ENCODE data around the gene DLGAP4.
"Not testable (repeated sequence)": the region's sequence is repeated elsewhere in the genome, so short reads cannot be mapped to it uniquely, and the experiment has no call there.

Gene DLGAP4

GRCh38 chr20:36370991-36371790 is 65.1 kb downstream of the DLGAP4 start:
- Histone ChIP-seq H3K27me3 (ENCODE audit: insufficient read depth, insufficient read length) (no peaks in the 10 kb centered on the region), H3K4me3 (ENCODE audit: insufficient read length, low read depth) (no peak overlapping the region), H3K4me1 (ENCODE audit: insufficient read depth, insufficient read length) (peaks cover 5% of the 10 kb centered on the region), H3K36me3 (ENCODE audit: insufficient read depth, insufficient read length, low read length) (no peaks in the 10 kb centered on the region), H3K9me3 (ENCODE audit: insufficient read depth, low read length) (no peaks in the 10 kb centered on the region), H3K9ac (ENCODE audit: insufficient read length, low read depth) (no peak overlapping the region)
- TF ChIP-seq ZNF274 (IDR thresholded peaks at IDR 0.05; ENCODE audit: low read depth, low read length) (no peak), SUZ12 (IDR thresholded peaks at IDR 0.05; ENCODE audit: extremely low read depth, insufficient read depth, insufficient read length) (no peak), YY1 (IDR thresholded peaks at IDR 0.05; ENCODE audit: insufficient read depth, insufficient read length) (no peak)
- DNase-seq (ENCODE audit: low read depth, low spot score) = no peak

DNA sequence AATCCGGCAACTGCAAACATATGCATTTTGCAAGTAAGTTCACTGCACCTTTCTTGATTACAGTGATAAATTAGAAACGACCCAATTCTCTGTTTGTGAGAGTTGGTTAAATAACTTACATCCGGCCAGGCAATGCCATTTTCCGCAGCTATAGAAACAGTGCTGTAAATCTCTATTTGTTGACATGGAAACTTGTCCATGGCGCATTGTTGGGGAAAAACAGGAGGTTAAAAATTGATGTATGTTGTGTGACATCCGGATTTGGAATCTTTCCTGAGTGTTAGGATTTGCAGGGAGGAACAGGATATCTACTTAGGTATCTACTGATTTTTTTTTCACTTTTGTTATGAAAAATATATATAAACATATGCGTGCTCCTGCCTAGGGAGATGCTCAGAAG is 66.5 kb downstream of the DLGAP4 start:
- no peaks in the 10 kb centered on the region for H3K9me3 ChIP-seq (ENCODE audit: insufficient read depth, low read length)
- no peak overlapping the region for H3K4me3 ChIP-seq (ENCODE audit: insufficient read length, low read depth)
- TF ChIP-seq SUZ12 (IDR thresholded peaks at IDR 0.05; ENCODE audit: extremely low read depth, insufficient read depth, insufficient read length) (no peak), ZNF274 (IDR thresholded peaks at IDR 0.05; ENCODE audit: low read depth, low read length) (no peak), YY1 (IDR thresholded peaks at IDR 0.05; ENCODE audit: insufficient read depth, insufficient read length) (no peak)
- no peak for DNase-seq (ENCODE audit: low read depth, low spot score)
- H3K27me3 ChIP-seq (ENCODE audit: insufficient read depth, insufficient read length) = no peaks in the 10 kb centered on the region
- H3K4me1 ChIP-seq (ENCODE audit: insufficient read depth, insufficient read length) = peaks cover 5% of the 10 kb centered on the region
- no peaks in the 10 kb centered on the region for H3K36me3 ChIP-seq (ENCODE audit: insufficient read depth, insufficient read length, low read length)
- H3K9ac ChIP-seq (ENCODE audit: insufficient read length, low read depth) = no peak overlapping the region

DNA sequence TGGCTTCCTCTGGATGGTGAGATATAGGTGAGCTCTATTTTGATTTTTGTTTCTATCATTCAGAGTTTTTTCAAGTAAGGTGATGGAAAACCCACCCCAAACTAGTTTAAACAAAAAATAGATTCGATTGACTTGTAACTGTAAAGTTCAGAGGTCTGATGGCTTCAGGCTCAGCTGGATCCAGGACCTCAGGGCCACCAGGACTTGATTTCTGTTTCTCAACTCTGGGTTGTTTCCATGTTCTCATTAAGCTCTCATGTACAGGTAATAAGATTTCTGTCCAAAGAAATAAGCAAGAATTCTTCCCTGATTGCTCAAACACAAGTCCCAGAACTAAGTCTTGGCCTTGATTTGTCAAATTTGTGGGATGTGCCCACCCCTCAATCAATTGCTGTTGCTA is 67.0 kb downstream of the DLGAP4 start:
- H3K27me3 ChIP-seq (ENCODE audit: insufficient read depth, insufficient read length) = no peaks in the 10 kb centered on the region

DNA sequence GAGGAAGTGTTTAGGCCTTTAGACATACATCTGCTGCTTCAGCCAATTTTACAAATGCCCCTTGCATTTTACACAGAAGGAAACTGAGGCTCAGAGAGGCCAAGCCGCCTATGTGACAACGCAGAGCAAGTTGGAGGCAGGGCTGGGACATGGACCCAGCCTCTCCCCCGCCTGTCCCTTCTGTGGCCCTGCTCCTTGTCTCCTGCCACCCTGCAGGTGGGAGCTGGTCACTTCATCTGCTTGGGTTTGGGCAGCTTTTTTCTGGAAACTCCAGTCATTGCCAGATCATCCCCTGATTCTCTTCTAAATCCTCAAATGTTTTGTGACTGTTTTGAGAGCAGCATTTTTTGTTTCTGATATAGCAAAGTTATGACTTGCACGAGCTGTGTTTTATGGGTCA is 68.9 kb downstream of the DLGAP4 start:
- no peak for DNase-seq (ENCODE audit: low read depth, low spot score)
- H3K36me3 ChIP-seq (ENCODE audit: insufficient read depth, insufficient read length, low read length) = no peaks in the 10 kb centered on the region
- H3K9me3 ChIP-seq (ENCODE audit: insufficient read depth, low read length) = no peaks in the 10 kb centered on the region
- TF ChIP-seq ZNF274 (IDR thresholded peaks at IDR 0.05; ENCODE audit: low read depth, low read length) (no peak), YY1 (IDR thresholded peaks at IDR 0.05; ENCODE audit: insufficient read depth, insufficient read length) (no peak), SUZ12 (IDR thresholded peaks at IDR 0.05; ENCODE audit: extremely low read depth, insufficient read depth, insufficient read length) (no peak)
- no peaks in the 10 kb centered on the region for H3K27me3 ChIP-seq (ENCODE audit: insufficient read depth, insufficient read length)
- no peaks in the 10 kb centered on the region for H3K4me1 ChIP-seq (ENCODE audit: insufficient read depth, insufficient read length)
- no peak overlapping the region for H3K4me3 ChIP-seq (ENCODE audit: insufficient read length, low read depth)
- H3K9ac ChIP-seq (ENCODE audit: insufficient read length, low read depth) = no peak overlapping the region

More for the DNA sequence above, 67.0 kb downstream of the DLGAP4 start:
- no peak for DNase-seq (ENCODE audit: low read depth, low spot score)
- Histone ChIP-seq H3K36me3 (ENCODE audit: insufficient read depth, insufficient read length, low read length) (no peaks in the 10 kb centered on the region), H3K4me3 (ENCODE audit: insufficient read length, low read depth) (no peak overlapping the region), H3K9ac (ENCODE audit: insufficient read length, low read depth) (no peak overlapping the region), H3K4me1 (ENCODE audit: insufficient read depth, insufficient read length) (peaks cover 5% of the 10 kb centered on the region), H3K9me3 (ENCODE audit: insufficient read depth, low read length) (no peaks in the 10 kb centered on the region)
- no peak for TF ChIP-seq YY1 (IDR thresholded peaks at IDR 0.05; ENCODE audit: insufficient read depth, insufficient read length)
- no peak for TF ChIP-seq SUZ12 (IDR thresholded peaks at IDR 0.05; ENCODE audit: extremely low read depth, insufficient read depth, insufficient read length)
- TF ChIP-seq ZNF274 (IDR thresholded peaks at IDR 0.05; ENCODE audit: low read depth, low read length) = no peak

DNA sequence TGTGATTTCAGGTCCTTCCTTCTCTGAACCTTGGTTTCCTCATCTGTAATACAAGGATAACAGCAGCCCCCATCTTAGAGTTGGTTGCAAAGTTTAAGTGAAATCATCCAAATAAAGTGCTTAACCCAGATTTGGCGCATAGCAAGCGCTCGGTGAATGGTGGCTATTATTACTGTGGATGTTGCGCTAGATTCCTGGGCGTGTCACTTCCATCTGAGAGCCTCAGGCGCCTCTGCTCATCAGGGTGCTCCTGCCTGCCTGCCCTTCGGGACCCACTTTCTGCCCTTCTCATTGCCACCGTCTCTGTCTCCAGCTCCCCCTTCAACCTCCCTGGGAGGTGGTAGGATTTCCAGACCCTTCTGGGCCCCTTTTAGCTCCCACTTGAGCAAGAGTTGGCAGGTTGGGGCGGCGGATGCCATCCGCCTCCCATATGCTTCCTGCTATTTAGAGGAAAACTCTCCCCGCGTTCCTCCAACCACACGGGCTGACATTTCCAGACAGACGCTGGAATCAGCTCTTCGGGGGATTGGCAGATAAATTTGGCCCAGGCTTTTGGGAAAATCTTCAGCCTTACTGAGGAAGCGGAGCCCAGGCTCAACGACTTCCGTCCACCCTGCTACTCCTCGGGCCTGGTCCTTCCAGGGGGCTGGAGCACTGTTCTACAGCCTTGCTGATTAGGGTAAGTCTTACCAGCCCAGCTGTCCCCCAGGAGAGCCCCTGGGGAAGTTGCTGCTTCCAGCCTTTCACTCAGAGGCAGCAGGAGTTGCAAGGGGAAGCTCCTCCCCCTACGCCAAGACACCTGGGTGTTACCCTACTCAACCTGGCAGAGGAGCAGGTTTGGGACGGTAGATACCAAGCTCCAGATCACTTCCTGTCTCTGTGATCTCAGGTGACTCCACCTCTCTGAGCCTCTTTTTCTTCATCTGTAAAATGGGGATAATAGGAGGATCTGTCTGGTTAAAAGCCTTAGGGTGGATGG is 71.5 kb downstream of the DLGAP4 start:
- Histone ChIP-seq H3K4me1 (ENCODE audit: insufficient read depth, insufficient read length) (no peaks in the 10 kb centered on the region), H3K9me3 (ENCODE audit: insufficient read depth, low read length) (peaks cover 5% of the 10 kb centered on the region; the same call in 1 of the 2 replicates), H3K27me3 (ENCODE audit: insufficient read depth, insufficient read length) (no peaks in the 10 kb centered on the region), H3K4me3 (ENCODE audit: insufficient read length, low read depth) (no peak overlapping the region), H3K36me3 (ENCODE audit: insufficient read depth, insufficient read length, low read length) (no peaks in the 10 kb centered on the region), H3K9ac (ENCODE audit: insufficient read length, low read depth) (no peak overlapping the region)
- TF ChIP-seq ZNF274 (IDR thresholded peaks at IDR 0.05; ENCODE audit: low read depth, low read length) (no peak), SUZ12 (IDR thresholded peaks at IDR 0.05; ENCODE audit: extremely low read depth, insufficient read depth, insufficient read length) (no peak), YY1 (IDR thresholded peaks at IDR 0.05; ENCODE audit: insufficient read depth, insufficient read length) (no peak)
- no peak for DNase-seq (ENCODE audit: low read depth, low spot score)

- Histone ChIP-seq H3K27me3 (ENCODE audit: insufficient read depth, insufficient read length) (no peaks in the 10 kb centered on the region), H3K9me3 (ENCODE audit: insufficient read depth, low read length) (peaks cover 5% of the 10 kb centered on the region; the same call in 1 of the 2 replicates), H3K4me3 (ENCODE audit: insufficient read length, low read depth) (no peak overlapping the region), H3K36me3 (ENCODE audit: insufficient read depth, insufficient read length, low read length) (no peaks in the 10 kb centered on the region), H3K4me1 (ENCODE audit: insufficient read depth, insufficient read length) (no peaks in the 10 kb centered on the region), H3K9ac (ENCODE audit: insufficient read length, low read depth) (no peak overlapping the region)
- no peak for DNase-seq (ENCODE audit: low read depth, low spot score)
- TF ChIP-seq SUZ12 (IDR thresholded peaks at IDR 0.05; ENCODE audit: extremely low read depth, insufficient read depth, insufficient read length) (no peak), YY1 (IDR thresholded peaks at IDR 0.05; ENCODE audit: insufficient read depth, insufficient read length) (no peak), ZNF274 (IDR thresholded peaks at IDR 0.05; ENCODE audit: low read depth, low read length) (no peak)
Observed at GRCh38 chr20:36378686-36379085, 72.5 kb downstream of the DLGAP4 start.

DNA sequence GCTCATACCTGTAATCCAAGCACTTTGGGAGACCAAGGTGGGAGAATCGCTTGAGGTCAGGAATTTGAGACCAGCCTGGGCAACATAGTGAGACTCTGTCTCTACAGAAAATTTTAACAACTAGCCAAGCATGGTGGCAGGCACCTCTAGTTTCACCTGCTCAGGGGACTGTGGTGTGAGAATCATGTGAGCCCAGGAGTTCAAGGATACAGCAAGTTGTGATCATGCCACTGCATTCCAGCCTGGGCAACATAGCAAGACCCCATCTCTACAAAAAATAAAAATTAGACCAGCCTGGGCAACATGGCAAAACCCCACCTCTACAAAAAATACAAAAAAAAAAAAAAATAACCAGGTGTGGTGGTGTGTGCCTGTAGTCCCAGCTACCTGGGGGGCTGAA is 73.8 kb downstream of the DLGAP4 start:
- not testable (repeated sequence) for H3K36me3 ChIP-seq (ENCODE audit: insufficient read depth, insufficient read length, low read length); H3K4me3 ChIP-seq (ENCODE audit: insufficient read length, low read depth); H3K4me1 ChIP-seq (ENCODE audit: insufficient read depth, insufficient read length); H3K27me3 ChIP-seq (ENCODE audit: insufficient read depth, insufficient read length); DNase-seq (ENCODE audit: low read depth, low spot score); H3K9ac ChIP-seq (ENCODE audit: insufficient read length, low read depth); H3K9me3 ChIP-seq (ENCODE audit: insufficient read depth, low read length)
